Adrenal gland (tissue), 12 donors: ENCODE results near the gene SRGAP2B. TPM values are rescaled to one million over a fixed set of nuclear protein-coding genes. Genes with fewer than 3 reads are reported as not detected.
"Not testable (repeated sequence)": the region's sequence is repeated elsewhere in the genome, so short reads cannot be mapped to it uniquely, and the experiment has no call there.

ENCODE experiments used
- DNase-seq, 7 donors: peaks; one replicate each; pipeline ENCODE4 v3.0.0-alpha.2; 2019 to 2020
- H3K27ac ChIP-seq, 5 donors: fragments of 200-600 bp; sonication (generic) in 4 of 5; 1 replicate in 3 of 5; 2 replicates in 2 of 5; pipeline versions ENCODE4 v1.5.1 to v1.8.0; 2016 to 2020; ENCODE audit warnings: mild to moderate bottlenecking in 1 of 5
- H3K27me3 ChIP-seq: fragments of 200-600 bp; 2 replicates; pipeline ENCODE4 v1.8.0; 2021
- H3K36me3 ChIP-seq, 2 donors: fragments of 200-600 bp; replicated peaks in 1 of 2; 1 replicate in 1 of 2; 2 replicates in 1 of 2; pipeline versions ENCODE4 v1.5.1 to v1.8.0; 2018 to 2022
- H3K4me1 ChIP-seq, 2 donors: fragments of 200-600 bp; replicated peaks in 1 of 2; 1 replicate in 1 of 2; 2 replicates in 1 of 2; pipeline versions ENCODE4 v1.5.1 to v1.8.0; 2018 to 2021
- H3K4me3 ChIP-seq, 4 donors: fragments of 200-600 bp; sonication (generic) in 3 of 4; one replicate each; pipeline ENCODE4 v1.5.1; 2016 to 2018
- H3K9me3 ChIP-seq, 3 donors: fragments of 200-600 bp; sonication (generic) in 1 of 3; replicated peaks in 1 of 3; 1 replicate in 2 of 3; 2 replicates in 1 of 3; pipeline versions ENCODE4 v1.5.1 to v1.8.0; 2016 to 2021
- WGBS, 4 donors: extraction: QIAGEN DNeasy Blood & Tissue Kit in 2 of 4; methylation state at CpG; one replicate each; pipeline versions ENCODE4 v1.1.5 to v1.1.7; 2013 to 2017; 5-methylcytosine and 5-hydroxymethylcytosine counted together
- intact Hi-C, 2 donors: fragments of 100-400 bp; cut with DNase I; formaldehyde crosslinking; loops; one replicate each; pipeline versions ENCODE4 v1.14.1 to v1.15.0; 2022 to 2023
- polyA plus RNA-seq, 3 donors: library from polyadenylated mRNA; stranded (reverse); fragments of 200-250 nt in 2 of 3; fragments of 350-450 nt in 1 of 3; fragmentation: Illumina TruSeq in 1 of 3; extraction: RNeasy Lipid Tissue Mini Kit (QIAGEN cat#74804) in 1 of 3; gene quantifications; one replicate each; pipeline ENCODE4 v1.2.3, GENCODE V29; 2013 to 2014
- total RNA-seq, 9 donors: library from RNA; depleted of rRNA in 4 of 9; stranded (reverse); fragments of >200 nt in 4 of 9; fragments of 120-200 nt in 1 of 9; fragmentation: NEBNext Ultra II Directional in 1 of 9; extraction: Animal tissue kit (Norgen Biotek cat#: 25700) in 1 of 9; gene quantifications; one replicate each; pipeline versions ENCODE4 v1.1.0 to v1.2.4, GENCODE V29; 2013 to 2023
- donor health status: healthy with polysubstance abuse.
- donor health status: Bipolar disorder and iron deficiency.
- donor health status: DM: yes; HTN: yes; CAD: no.
- donor health status: DM: no; HTN: no; CAD: no.
- donor health status: DM: no; HTN: no; CAD: no.
- donor health status: DM: yes; HTN: yes; CAD: no.

Gene SRGAP2B
- total and polyA plus RNA-seq, 12 donors: 6.0 to 79.4 (median 31.2) TPM

DNA sequence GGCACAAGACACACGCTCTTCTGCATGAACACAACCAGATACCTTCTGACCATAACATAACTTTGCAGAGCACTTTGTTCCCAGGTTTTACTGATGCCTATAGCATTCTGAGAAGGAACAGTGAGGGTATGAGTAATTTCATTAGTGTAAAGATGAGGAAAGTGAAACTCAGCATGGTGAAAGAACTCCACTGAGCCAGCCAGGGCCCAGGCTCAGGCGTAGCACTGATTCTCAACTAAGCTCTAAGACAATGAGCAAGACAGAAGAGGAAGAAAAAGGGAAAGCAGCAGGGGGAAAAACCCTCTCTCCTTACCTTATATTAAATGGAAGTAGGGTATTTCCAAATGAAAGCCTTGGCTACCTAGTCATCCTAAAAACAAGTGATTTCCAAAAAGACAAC, 155.1 kb downstream of the SRGAP2B start:
- H3K36me3 ChIP-seq, H3K27me3 ChIP-seq, H3K4me1 ChIP-seq, H3K27ac ChIP-seq, H3K4me3 ChIP-seq, DNase-seq, H3K9me3 ChIP-seq, intact Hi-C loops: not testable (repeated sequence)
- no CpG with 5 or more reads among the region's 2 CpGs for WGBS, 4 donors

DNA sequence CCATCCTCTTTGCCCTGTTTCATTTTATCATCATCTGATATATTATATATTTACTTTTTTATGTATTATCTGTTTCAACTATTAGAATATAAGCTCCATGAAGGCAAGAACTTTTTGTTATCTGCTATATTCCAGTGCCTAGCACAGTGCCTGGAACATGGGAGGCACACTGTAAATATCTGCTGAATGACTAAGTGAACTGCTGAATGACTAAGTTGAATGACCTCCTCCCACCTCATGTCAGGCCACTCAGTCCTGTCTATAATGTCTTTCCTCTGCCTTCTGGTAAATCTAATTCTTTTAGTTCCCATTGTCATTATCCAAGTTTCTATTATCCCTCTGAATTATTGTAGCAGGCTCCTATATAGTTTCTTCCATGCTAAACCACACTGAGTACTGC, 156.5 kb downstream of the SRGAP2B start:
- intact Hi-C loops: not testable (repeated sequence)

DNA sequence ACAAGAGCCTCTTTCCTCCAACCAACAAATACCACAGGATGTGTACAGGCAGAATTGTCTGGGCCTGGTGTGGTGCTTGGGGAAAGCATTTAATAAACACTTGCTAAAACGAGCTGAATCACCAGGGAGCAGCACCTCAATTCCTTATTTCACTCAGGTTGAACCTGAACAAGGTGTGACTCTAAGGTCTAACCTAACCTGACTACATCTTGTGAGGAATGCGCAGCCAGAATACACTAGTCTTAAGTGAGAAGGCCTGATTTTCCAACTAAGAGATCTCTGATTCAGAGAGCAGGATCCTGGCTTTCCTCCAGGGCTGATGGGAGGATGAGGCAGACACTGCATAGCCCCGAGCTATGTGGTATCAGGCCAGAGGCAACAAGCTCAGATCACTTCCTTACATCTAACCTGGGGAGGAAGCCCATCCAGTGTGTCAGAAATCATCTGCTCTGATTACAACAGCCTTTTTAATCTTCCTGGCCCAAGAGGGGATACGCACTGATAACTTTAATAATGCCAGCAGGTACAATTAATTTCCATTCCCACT, 158.9 kb downstream of the SRGAP2B start:
- H3K27me3 ChIP-seq, H3K4me1 ChIP-seq, H3K4me3 ChIP-seq, DNase-seq, H3K27ac ChIP-seq, intact Hi-C loops, H3K9me3 ChIP-seq, H3K36me3 ChIP-seq: not testable (repeated sequence)
- 70 to 100% methylated on average over 1 of the region's 4 CpGs; no CpG with 5 or more reads in 2 of the 4 donors for whole genome bisulfite sequencing, 4 donors

More for the DNA sequence above, 156.5 kb downstream of the SRGAP2B start:
- H3K36me3 ChIP-seq, DNase-seq, H3K4me1 ChIP-seq, H3K27ac ChIP-seq, H3K9me3 ChIP-seq, H3K4me3 ChIP-seq, H3K27me3 ChIP-seq: not testable (repeated sequence)

DNA sequence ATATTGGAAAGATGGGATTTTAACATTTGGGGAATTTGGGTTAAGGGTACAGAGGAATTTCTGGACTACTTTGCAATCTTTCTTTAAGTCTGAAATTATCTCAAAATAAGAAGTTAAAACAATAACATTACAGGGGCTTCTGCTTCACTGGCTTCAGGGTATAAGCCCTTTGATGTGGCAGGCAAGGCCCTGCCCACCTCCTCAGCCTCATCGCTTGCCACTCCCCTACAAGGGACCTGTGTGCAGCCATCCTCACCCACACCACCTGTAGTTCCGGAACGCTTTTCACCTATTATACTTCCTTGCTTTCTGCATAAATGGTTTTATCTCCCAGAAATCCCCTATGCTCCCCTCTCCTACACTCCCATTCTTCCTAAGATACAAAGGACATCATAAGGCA, 159.8 kb downstream of the SRGAP2B start:
- H3K36me3 ChIP-seq, H3K27ac ChIP-seq, DNase-seq, H3K27me3 ChIP-seq, H3K9me3 ChIP-seq, H3K4me1 ChIP-seq, H3K4me3 ChIP-seq, intact Hi-C loops: not testable (repeated sequence)
- WGBS, 4 donors: no CpG with 5 or more reads among the region's 3 CpGs

DNA sequence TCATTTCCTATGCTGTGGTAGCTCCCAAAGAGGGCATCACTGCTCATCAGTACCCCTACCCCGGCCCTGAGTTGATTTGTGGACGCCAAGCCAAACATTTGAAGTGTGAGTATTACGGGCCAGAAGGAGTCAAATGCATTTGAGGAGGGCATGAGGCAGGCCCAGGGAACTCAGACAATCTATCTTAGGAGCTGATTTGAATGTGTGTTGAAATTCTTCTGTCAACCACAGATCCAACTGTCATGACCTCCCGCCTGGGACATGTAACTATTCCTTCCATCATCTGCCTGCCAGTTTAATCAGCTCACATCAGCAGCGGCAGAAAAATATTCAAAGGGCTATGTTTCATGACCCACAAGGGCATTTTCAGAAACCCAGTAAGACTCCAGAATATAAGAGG, 162.1 kb downstream of the SRGAP2B start:
- H3K36me3 ChIP-seq, intact Hi-C loops: not testable (repeated sequence)

DNA sequence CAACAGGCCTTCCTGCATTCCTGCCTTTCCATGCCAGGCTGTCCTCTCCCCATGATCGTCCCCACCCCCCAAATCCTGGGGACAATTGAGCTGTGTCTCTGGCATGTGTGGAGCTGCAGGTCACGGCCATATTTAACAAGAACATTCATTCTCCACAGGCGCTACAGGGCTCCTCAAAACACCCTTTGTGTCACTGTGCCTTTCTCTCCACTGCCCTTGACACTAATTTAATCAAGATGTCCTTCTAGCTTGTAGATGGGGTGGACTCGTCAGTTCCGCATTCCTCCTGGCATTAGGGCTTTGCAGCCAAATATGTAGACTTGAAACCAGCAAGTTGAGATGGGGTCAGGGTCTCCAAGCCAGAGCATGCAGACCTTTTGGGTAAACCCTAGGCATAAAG, 163.0 kb downstream of the SRGAP2B start:
- H3K27ac ChIP-seq, H3K9me3 ChIP-seq, H3K36me3 ChIP-seq, intact Hi-C loops, H3K4me3 ChIP-seq, H3K4me1 ChIP-seq, H3K27me3 ChIP-seq: not testable (repeated sequence)
- 39 to 53% (median 51%) methylated on average over 3 to 4 of the region's 5 CpGs; no CpG with 5 or more reads in 1 of the 4 donors for WGBS, 4 donors
- peak; percentile 16 to 74 (median 49) for DNase-seq

More for the DNA sequence above, 162.1 kb downstream of the SRGAP2B start:
- 40 to 83% (median 81%) methylated on average over 1 to 4 of the region's 5 CpGs for WGBS, 4 donors
- not testable (repeated sequence) for H3K27me3 ChIP-seq, H3K27ac ChIP-seq, H3K4me3 ChIP-seq, DNase-seq, H3K9me3 ChIP-seq, H3K4me1 ChIP-seq

DNA sequence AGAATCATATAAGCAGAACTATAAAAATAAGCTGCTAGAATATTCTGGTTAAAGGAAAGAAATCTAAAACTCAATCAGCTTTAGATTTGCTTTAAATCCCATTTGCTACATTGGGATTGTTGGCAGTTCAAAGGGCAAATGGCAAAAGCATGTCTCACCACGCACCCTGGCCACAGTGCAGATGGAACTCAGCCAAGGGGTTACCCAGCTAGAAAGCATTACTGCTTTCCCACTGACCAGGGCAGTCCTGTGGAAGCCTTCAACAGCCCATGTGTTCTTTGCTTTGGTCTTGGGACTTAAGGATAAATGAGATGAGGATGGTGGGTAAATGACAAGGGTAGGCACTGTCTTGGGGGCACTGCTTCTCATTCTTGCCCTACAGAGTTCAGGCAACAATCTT, 163.6 kb downstream of the SRGAP2B start:
- H3K4me3 ChIP-seq, DNase-seq, intact Hi-C loops, H3K36me3 ChIP-seq, H3K9me3 ChIP-seq, H3K4me1 ChIP-seq, H3K27me3 ChIP-seq, H3K27ac ChIP-seq: not testable (repeated sequence)
- WGBS, 4 donors: 25 to 33% (median 31%) methylated on average over 1 of the region's 1 CpG

DNA sequence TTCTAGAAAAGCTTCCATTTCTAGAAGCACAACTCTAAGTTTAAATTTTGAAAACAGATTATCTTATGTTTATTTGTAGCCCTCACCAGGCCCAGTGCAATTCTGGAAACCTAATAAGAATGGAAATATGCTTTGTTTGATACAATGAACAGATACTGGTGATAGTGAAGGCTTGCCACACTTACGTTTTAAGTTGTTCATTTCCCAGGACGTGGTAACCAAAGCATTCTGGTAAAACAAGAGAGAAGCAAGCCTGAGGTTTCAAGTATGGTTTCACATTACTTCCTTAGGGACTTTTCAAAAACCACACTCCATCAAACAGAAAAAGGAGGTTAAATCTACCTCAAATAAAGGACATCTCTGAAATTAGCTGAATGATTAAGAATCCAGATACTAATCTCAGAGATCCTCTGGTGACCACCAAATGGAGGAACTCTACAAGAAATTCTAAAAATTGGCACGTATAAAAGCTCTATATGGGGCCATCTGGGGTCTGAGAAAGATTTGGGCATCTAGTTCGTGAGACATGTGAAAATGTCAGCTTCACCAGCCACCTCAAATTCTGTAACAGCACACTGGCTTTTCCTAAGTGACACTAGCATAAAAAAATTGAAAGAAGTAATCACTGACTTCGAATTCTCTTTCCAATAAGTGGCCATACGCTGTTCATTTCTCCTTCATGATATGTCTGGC, 164.9 kb downstream of the SRGAP2B start:
- H3K36me3 ChIP-seq, DNase-seq, H3K4me1 ChIP-seq, intact Hi-C loops, H3K27ac ChIP-seq, H3K27me3 ChIP-seq, H3K4me3 ChIP-seq, H3K9me3 ChIP-seq: not testable (repeated sequence)
- WGBS, 4 donors: 72 to 100% (median 94%) methylated on average over 2 to 3 of the region's 6 CpGs

DNA sequence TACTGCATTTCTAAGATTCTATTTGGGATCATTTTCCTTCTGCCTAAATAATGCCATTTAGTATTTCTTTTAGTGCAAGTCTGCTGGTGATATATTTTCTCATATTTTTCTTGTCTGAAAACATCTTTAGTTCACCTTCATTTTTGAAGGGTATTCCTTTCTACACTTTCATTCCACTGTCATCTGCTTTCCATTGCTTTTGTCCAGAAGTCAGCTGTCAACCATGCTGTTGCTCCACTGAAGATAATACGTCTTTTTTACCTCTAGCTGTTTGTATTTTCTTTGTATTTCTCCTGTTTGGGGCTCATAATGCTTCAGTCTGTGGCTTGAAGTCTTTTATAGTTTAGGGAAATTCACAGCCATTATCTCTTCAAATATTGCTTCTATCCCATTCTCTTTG, 167.8 kb downstream of the SRGAP2B start:
- 85 to 100% (median 92%) methylated on average over 1 of the region's 1 CpG for WGBS, 4 donors
- H3K4me1 ChIP-seq, H3K36me3 ChIP-seq, H3K27me3 ChIP-seq, intact Hi-C loops, DNase-seq, H3K9me3 ChIP-seq, H3K27ac ChIP-seq, H3K4me3 ChIP-seq: not testable (repeated sequence)

DNA sequence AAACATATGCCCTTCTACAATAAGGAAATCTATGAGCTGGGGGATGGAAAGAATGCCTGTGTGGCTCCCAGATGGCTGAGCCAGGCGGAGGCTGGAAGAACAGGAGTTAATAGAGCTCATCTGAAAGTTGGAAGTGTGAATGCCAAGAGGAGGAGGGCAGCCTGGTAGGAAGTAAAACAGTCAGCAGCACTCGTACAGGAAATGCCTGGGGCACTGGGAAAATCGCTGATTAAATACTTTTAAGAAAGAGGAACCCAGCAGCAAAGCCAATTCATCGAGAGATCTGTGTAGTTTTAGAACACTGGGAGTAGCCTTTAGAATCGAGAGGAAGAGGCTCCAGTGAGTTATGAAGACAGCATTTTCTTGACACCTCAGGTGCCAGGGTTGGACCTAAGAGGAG, 171.5 kb downstream of the SRGAP2B start:
- H3K9me3 ChIP-seq, H3K4me3 ChIP-seq, H3K27me3 ChIP-seq, H3K4me1 ChIP-seq, intact Hi-C loops, H3K27ac ChIP-seq, H3K36me3 ChIP-seq, DNase-seq: not testable (repeated sequence)
- WGBS, 4 donors: no CpG with 5 or more reads among the region's 5 CpGs

DNA sequence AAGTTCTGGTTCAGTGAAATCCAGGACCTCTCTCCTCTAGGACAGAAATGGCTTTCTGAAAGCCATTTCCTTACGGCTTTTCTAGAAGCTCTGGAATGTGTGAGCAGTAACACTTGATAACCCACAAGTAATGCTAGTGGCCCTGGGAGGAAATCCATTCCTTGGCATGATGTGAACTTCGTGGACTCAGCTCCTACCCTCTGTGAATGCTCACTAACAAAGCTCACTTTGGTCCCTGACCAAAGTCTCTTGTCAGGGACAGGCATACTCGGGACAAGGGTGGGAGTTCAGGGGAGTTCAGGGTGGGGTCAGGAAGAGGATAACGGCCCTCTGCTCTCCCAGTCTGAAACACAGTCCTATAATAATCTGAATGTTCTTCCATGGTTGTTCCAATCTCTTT, 172.3 kb downstream of the SRGAP2B start:
- peak overlapping the region in 2 of 5 donors; percentile 34 to 69 for H3K27ac ChIP-seq

More for the DNA sequence above, 172.3 kb downstream of the SRGAP2B start:
- intact Hi-C loops, H3K9me3 ChIP-seq, H3K36me3 ChIP-seq, H3K27me3 ChIP-seq, H3K4me1 ChIP-seq, H3K4me3 ChIP-seq: not testable (repeated sequence)
- 44 to 71% (median 60%) methylated on average over 1 to 3 of the region's 4 CpGs for WGBS, 4 donors
- DNase-seq: peak in 1 of 7 donors; percentile 5
